AG04449 (cell line): ENCODE measurements around the gene RASGEF1C.

Experiments
- CTCF ChIA-PET: fragments of 350-600 bp; formaldehyde crosslinking; extraction: SDS; loops from one replicate; lab custom pipeline; 2021; ENCODE audit warnings: antibody characterized with exemption; lab: Yijun Ruan, JAX
- POLR2A ChIA-PET: fragments of 400-600, 350-600 bp; formaldehyde crosslinking; extraction: SDS; loops from one replicate; lab custom pipeline; 2020; ENCODE audit warnings: antibody characterized with exemption, inconsistent platforms; lab: Yijun Ruan, JAX
- DNase-seq: peaks from one replicate; pipeline ENCODE4 v3.0.0-alpha.2; 2010; ENCODE audit warnings: low read depth, low spot score
- H3K4me3 ChIP-seq: 2 replicates; pipeline ENCODE4 v1.5.1; 2011; ENCODE audit warnings: low read depth, mild to moderate bottlenecking, control low read depth, low read length
- TF ChIP-seq, protein P1 (sequence below): IDR thresholded peaks from one replicate; pipeline ENCODE4 v1.5.1; 2011; ENCODE audit warnings: mild to moderate bottlenecking, moderate library complexity, low read length, control low read depth, inconsistent platforms; ENCODE audit not compliant: insufficient read depth; ENCODE audit errors: missing control alignments

Gene RASGEF1C

DNA sequence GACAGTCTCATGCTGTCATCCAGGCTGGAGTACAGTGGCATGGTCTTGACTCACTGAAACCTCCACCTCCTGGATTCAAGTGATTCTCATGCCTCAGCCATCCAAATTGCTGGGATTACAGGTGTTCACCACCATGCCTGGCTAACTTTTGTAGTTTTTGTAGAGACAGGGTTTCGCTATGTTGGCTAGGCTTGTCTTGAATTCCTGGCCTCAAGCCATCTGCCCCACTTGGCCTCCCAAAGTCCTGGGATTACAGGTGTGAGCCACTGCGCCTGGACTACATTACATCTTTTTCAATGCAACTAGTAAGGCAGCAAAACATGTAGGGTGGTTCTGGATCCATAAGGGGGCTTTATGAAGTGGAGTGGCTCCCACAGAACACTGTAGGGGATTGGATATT lies 29.6 kb upstream of the RASGEF1C start:
- H3K4me3 ChIP-seq, result no peak overlapping the region
- TF ChIP-seq, protein P1, sequence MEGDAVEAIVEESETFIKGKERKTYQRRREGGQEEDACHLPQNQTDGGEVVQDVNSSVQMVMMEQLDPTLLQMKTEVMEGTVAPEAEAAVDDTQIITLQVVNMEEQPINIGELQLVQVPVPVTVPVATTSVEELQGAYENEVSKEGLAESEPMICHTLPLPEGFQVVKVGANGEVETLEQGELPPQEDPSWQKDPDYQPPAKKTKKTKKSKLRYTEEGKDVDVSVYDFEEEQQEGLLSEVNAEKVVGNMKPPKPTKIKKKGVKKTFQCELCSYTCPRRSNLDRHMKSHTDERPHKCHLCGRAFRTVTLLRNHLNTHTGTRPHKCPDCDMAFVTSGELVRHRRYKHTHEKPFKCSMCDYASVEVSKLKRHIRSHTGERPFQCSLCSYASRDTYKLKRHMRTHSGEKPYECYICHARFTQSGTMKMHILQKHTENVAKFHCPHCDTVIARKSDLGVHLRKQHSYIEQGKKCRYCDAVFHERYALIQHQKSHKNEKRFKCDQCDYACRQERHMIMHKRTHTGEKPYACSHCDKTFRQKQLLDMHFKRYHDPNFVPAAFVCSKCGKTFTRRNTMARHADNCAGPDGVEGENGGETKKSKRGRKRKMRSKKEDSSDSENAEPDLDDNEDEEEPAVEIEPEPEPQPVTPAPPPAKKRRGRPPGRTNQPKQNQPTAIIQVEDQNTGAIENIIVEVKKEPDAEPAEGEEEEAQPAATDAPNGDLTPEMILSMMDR, result no peak
- ChIA-PET CTCF (no interaction called here), POLR2A (no interaction called here)
- DNase-seq, result no peak

DNA sequence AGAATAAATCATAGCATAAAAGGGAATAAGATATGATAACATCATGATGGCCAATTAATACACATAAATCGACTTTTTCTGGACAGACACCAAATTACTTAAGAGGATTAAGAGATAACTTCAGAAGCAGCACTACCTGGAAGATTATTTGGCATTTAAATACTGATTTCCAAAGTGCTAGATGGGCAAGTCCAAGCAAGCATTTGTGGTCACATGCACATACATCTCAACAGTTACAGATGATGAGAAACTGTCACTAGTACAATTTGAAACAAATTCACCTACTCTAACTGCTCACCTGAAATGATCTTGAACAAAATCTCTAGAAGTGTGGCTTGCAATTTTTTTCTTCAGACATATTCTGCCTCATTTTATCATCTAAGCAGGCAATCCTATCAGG lies 26.8 kb upstream of the RASGEF1C start:
- POLR2A ChIA-PET, result no interaction called here
- CTCF ChIA-PET, result interaction anchor here (0.9 kb wide), 2 partner anchors 11 to 27 kb away, joined by 3 read pairs; partner anchors contain the start of gene RASGEF1C
- H3K4me3 ChIP-seq, result no peak overlapping the region
- TF ChIP-seq, protein P1, result no peak
- DNase-seq, result no peak

DNA sequence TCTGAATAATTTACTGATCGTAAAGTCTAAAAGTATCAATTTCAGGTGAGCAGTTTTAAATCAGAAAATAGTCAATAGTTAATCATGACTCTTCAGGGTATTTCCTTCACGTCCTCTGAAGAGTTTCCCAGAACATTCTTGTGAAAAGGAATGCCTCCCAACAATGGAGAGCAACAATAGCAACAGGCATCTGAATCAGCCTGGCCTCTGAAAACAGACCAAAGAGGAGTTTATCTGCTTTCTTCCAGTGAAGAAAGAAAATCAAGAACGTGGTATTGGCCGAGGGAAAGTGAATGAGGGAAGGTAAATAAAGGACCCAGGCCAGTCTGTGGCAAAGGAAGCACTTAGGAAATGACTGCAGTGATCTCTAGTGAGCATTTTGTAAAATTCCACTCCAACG lies 26.1 kb upstream of the RASGEF1C start:
- CTCF ChIA-PET, result interaction anchor here (0.9 kb wide), 2 partner anchors 12 to 26 kb away, joined by 3 read pairs; partner anchors contain the start of gene RASGEF1C
- DNase-seq, result no peak
- POLR2A ChIA-PET, result no interaction called here

DNA sequence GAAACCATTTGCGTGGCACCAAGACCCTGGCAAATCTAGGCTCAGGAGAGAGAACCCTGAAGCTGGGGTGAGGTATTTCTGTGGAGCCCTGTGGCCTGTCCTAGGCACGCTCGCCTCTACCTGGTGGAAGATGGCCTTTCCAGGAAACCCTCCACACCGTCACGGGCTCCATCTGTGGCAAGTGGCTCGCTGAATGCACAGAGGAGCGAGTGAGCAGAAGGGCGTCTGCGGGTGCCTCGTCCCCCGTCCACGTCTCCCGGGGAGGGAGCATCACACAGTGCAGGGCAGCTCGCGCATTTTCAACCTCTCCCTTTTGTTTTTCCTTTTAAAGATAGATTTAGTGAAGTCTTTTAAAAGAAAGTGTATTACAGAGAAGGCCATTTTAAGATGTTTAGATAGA lies 25.3 kb upstream of the RASGEF1C start:
- CTCF ChIA-PET, result no interaction called here
- POLR2A ChIA-PET, result no interaction called here

More for the DNA sequence above, 26.1 kb upstream of the RASGEF1C start:
- TF ChIP-seq, protein P1, result no peak
- no peak overlapping the region for H3K4me3 ChIP-seq

DNA sequence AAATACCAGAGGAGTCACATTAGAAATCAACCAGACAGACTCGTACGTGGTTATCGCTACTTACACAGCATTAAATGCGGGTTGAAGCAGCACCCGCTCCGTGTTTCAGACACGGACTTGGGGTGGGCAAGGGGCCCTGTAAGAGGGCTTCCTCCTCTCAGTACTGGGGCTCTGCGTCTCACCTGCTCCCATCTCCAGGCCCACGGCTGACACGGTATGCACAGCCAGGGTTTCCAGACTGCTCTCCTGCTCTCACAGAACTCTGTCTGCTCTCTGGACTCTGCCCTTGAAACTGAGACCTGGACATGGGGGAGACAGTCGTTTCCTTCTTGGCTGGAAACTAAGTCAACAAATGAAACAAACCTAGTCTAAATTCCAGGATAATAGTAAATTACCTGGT lies 24.7 kb upstream of the RASGEF1C start:
- TF ChIP-seq, protein P1, result no peak
- DNase-seq, result no peak
- H3K4me3 ChIP-seq, result no peak overlapping the region
- POLR2A ChIA-PET, result no interaction called here
- CTCF ChIA-PET, result no interaction called here

More for the DNA sequence above, 25.3 kb upstream of the RASGEF1C start:
- DNase-seq, result no peak
- TF ChIP-seq, protein P1, result no peak
- no peak overlapping the region for H3K4me3 ChIP-seq

DNA sequence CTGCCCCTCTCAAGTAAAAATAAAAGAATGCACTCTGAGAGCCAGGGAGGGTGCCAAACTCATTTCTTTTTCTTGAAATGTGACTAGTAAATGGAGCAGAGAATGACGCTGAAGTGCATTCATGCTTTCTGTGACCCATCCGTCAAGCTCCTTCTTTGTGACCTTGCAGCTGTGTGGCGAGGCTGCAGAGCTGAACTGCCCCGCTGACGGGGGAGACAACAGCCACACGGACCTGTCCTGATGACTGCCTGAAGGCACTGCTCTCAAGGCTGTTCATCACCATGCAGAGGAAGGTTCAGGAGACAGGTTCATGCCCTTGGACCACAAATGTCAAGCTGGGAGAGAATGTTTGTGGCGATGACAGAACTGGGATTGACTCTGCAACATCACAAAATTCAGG lies 21.0 kb upstream of the RASGEF1C start:
- TF ChIP-seq, protein P1, result no peak
- DNase-seq, result no peak
- ChIA-PET CTCF (no interaction called here), POLR2A (no interaction called here)
- H3K4me3 ChIP-seq, result no peak overlapping the region
